Neural cell (in vitro differentiated cells): ENCODE data around the gene GRN.
A peak's percentile ranks its signal among the peaks of the same experiment; 100 is the strongest.

ENCODE experiments used
- CTCF ChIP-seq: fragments of 450-650 bp; IDR thresholded peaks from 2 replicates; pipeline ENCODE4 v1.5.1; 2014; ENCODE audit warnings: antibody characterized with exemption, mild to moderate bottlenecking, moderate library complexity; ENCODE audit not compliant: poor library complexity, severe bottlenecking
- EZH2 ChIP-seq: fragments of 200-600, 300-800 bp; shearing (Covaris generic), sonication (generic); IDR thresholded peaks from 2 replicates; pipeline ENCODE4 v1.6.1; 2014; ENCODE audit warnings: antibody characterized with exemption, low read length, borderline replicate concordance, mild to moderate bottlenecking; ENCODE audit not compliant: insufficient read depth, poor library complexity, severe bottlenecking
- POLR2AphosphoS5 ChIP-seq: IDR thresholded peaks from 2 replicates; pipeline ENCODE4 v1.6.1; 2012
- RAD21 ChIP-seq: fragments of 450-650 bp; conservative IDR thresholded peaks from 2 replicates; pipeline ENCODE4 v1.6.1; 2014; ENCODE audit warnings: antibody characterized with exemption, mild to moderate bottlenecking, moderate library complexity
- SMC3 ChIP-seq: fragments of 450-650 bp; conservative IDR thresholded peaks from 2 replicates; pipeline ENCODE4 v1.6.1; 2014; ENCODE audit warnings: antibody characterized with exemption, mild to moderate bottlenecking, moderate library complexity; ENCODE audit not compliant: poor library complexity
- TAF1 ChIP-seq: IDR thresholded peaks from 2 replicates; pipeline ENCODE4 v1.6.1; 2012; ENCODE audit warnings: low read depth

GRCh38 chr17:44362949-44363612 is 18.0 kb downstream of the GRN start:
- TF ChIP-seq CTCF, result no peak
- TF ChIP-seq EZH2, result no peak
- TF ChIP-seq POLR2AphosphoS5, result peak; percentile 58
- peak; percentile 36 for TF ChIP-seq TAF1
- TF ChIP-seq SMC3, result no peak
- no peak for TF ChIP-seq RAD21
